Natural killer cell (primary cell): Measurements from ENCODE around the gene DRGX. TPM values are rescaled to one million over a fixed set of nuclear protein-coding genes. Genes with fewer than 3 reads are reported as not detected.

Experiments
- ATAC-seq, 3 donors: fragments of 150-1000 bp in 2 of 3; fragments of 200-7000 bp in 1 of 3; cut with Tn5 transposase; 1 replicate in 1 of 3; 2 replicates in 2 of 3; pipeline ENCODE4 v1.10.0; 2021; ENCODE audit warnings: mild to moderate bottlenecking in 2 of 3, moderate library complexity in 2 of 3
- DNase-seq, 2 donors: peaks; one replicate each; pipeline versions ENCODE4 v3.0.0 to v3.0.0-alpha.2; 2013 to 2021; ENCODE audit warnings: mixed read lengths in 1 of 2
- H3K27ac ChIP-seq: one replicate; pipeline ENCODE4 v1.5.1; 2013; ENCODE audit warnings: mild to moderate bottlenecking, low read length
- H3K27me3 ChIP-seq: one replicate; pipeline ENCODE4 v1.6.1; 2013; ENCODE audit warnings: low read length; ENCODE audit not compliant: control insufficient read depth, insufficient read depth
- H3K36me3 ChIP-seq: one replicate; pipeline ENCODE4 v1.6.1; 2013; ENCODE audit warnings: low read length; ENCODE audit not compliant: control insufficient read depth, insufficient read depth
- H3K4me1 ChIP-seq: one replicate; pipeline ENCODE4 v1.6.1; 2013; ENCODE audit warnings: low read length; ENCODE audit not compliant: control insufficient read depth, insufficient read depth
- H3K4me3 ChIP-seq: one replicate; pipeline ENCODE4 v1.5.1; 2013; ENCODE audit warnings: low read length
- H3K9me3 ChIP-seq: one replicate; pipeline ENCODE4 v1.6.1; 2013; ENCODE audit warnings: low read length; ENCODE audit not compliant: control insufficient read depth, insufficient read depth
- H3K27ac Mint-ChIP-seq, 2 donors: one replicate each; pipeline ENCODE4 v1.8.0; 2022; ENCODE audit warnings: mild to moderate bottlenecking in 2 of 2, mixed read lengths in 2 of 2, moderate library complexity in 1 of 2
- H3K27me3 Mint-ChIP-seq, 2 donors: one replicate each; pipeline ENCODE4 v1.8.0; 2022; ENCODE audit warnings: low read depth in 2 of 2, mixed read lengths in 2 of 2
- H3K36me3 Mint-ChIP-seq: one replicate; pipeline ENCODE4 v1.8.0; 2022; ENCODE audit warnings: mixed read lengths
- H3K4me1 Mint-ChIP-seq, 2 donors: one replicate each; pipeline ENCODE4 v1.8.0; 2022; ENCODE audit warnings: mixed read lengths in 2 of 2
- H3K4me3 Mint-ChIP-seq: one replicate; pipeline ENCODE4 v1.8.0; 2022; ENCODE audit warnings: mild to moderate bottlenecking, moderate library complexity, mixed read lengths
- H3K9me3 Mint-ChIP-seq, 2 donors: one replicate each; pipeline ENCODE4 v1.8.0; 2022; ENCODE audit warnings: mixed read lengths in 2 of 2
- WGBS: methylation state at CpG from one replicate; pipeline ENCODE4 v1.1.7; 2013; ENCODE audit warnings: missing lambda C conversion rate; ENCODE audit not compliant: insufficient coverage; 5-methylcytosine and 5-hydroxymethylcytosine counted together
- intact Hi-C: fragments of 100-400 bp; cut with micrococcal nuclease; formaldehyde crosslinking; loops from one replicate; pipeline ENCODE4 v1.14.2; 2022
- total RNA-seq, 4 donors: library from RNA; stranded (reverse); fragments of 120-200 nt in 1 of 4; gene quantifications; one replicate each; pipeline versions ENCODE4 v1.2.3 to v1.2.4, GENCODE V29; 2013 to 2022
- TF ChIP-seq, protein P1 (sequence below): fragments of 200-600 bp; IDR thresholded peaks from one replicate; pipeline ENCODE4 v1.8.0; 2022; ENCODE audit warnings: antibody characterized with exemption

DRGX gene
- total RNA-seq, 3 donors from 2014 or later (not counting 1 experiment from before 2014, with no cell fraction given): not detected

DNA sequence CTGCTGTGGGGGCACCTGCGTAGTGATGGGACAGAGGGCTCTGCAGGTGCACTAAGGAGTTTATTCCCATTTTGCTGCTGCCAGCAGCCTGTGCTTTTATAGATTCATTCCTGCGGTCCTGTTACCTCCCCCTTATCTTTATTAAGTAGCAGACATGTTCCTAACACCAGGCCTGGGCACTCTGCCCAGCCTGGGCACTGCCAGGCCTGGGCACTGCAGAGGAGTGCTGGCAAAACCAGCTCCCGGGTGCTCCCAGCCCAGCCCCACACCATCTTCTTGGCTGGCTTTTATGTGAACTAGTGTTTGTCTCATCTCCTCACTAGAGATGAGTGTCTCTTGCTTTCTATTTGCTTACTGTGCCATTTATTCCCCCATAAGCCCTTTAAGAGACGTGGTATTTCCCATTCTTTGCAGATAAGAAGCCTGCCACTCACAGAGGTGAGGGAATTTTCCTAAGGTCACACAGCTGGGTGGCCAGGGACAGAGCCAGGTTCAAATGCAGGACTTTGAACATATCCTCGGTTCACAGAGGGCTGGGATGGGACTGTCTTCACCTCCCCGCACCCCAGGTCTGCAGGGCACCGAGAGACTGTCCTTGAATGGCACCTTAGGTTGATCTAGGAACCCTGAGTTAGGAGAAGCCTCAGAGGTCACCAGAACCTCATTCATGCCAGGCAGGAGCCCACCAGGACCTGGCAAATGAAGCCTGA is 14.6 kb upstream of the DRGX start:
- peaks cover 4 to 5% of the 10 kb centered on the region in 2 donors for H3K4me1 Mint-ChIP-seq
- 82% methylated on average over 7 of the region's 7 CpGs for WGBS

DNA sequence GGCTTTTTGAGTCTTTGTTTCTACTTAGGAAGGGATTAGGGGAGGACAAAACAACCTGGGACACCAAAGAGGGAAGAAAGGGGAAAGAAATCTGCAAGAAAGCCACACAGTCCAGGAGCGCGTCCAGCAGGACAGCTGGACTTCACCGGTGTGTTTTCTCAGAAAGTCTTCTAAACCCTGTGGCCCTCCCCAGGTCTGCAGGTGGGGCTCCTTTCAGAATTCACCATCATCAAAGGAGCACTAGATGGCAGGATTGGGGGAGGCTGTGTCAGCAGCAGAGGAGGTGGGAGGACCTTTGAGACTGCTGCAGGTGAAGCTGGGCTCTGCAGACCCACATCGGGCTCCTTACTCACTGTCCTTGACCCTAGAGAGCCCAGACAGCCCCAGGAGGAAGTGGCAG is 13.9 kb upstream of the DRGX start:
- DNase-seq (no peak), ATAC-seq (no peak)
- no peaks in the 10 kb centered on the region for H3K36me3 ChIP-seq
- no peak overlapping the region for H3K4me3 ChIP-seq
- H3K36me3 Mint-ChIP-seq: no peaks in the 10 kb centered on the region
- H3K27me3 ChIP-seq: peaks cover 2% of the 10 kb centered on the region
- no peaks in the 10 kb centered on the region for H3K9me3 Mint-ChIP-seq
- peaks cover 34 to 35% of the 10 kb centered on the region in 2 donors for H3K27me3 Mint-ChIP-seq
- H3K4me1 Mint-ChIP-seq: peaks cover 4 to 5% of the 10 kb centered on the region in 2 donors
- H3K4me1 ChIP-seq: peaks cover 5% of the 10 kb centered on the region
- TF ChIP-seq, protein P1, sequence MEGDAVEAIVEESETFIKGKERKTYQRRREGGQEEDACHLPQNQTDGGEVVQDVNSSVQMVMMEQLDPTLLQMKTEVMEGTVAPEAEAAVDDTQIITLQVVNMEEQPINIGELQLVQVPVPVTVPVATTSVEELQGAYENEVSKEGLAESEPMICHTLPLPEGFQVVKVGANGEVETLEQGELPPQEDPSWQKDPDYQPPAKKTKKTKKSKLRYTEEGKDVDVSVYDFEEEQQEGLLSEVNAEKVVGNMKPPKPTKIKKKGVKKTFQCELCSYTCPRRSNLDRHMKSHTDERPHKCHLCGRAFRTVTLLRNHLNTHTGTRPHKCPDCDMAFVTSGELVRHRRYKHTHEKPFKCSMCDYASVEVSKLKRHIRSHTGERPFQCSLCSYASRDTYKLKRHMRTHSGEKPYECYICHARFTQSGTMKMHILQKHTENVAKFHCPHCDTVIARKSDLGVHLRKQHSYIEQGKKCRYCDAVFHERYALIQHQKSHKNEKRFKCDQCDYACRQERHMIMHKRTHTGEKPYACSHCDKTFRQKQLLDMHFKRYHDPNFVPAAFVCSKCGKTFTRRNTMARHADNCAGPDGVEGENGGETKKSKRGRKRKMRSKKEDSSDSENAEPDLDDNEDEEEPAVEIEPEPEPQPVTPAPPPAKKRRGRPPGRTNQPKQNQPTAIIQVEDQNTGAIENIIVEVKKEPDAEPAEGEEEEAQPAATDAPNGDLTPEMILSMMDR: no peak
- H3K9me3 ChIP-seq: no peaks in the 10 kb centered on the region
- WGBS: 85% methylated on average over 4 of the region's 4 CpGs
- H3K27ac ChIP-seq: no peak overlapping the region
- intact Hi-C loops: no loop called here
- H3K4me3 Mint-ChIP-seq: no peak overlapping the region
- H3K27ac Mint-ChIP-seq: no peak overlapping the region

More for the DNA sequence above, 14.6 kb upstream of the DRGX start:
- H3K9me3 ChIP-seq: no peaks in the 10 kb centered on the region
- ATAC-seq: no peak
- peaks cover 5% of the 10 kb centered on the region for H3K4me1 ChIP-seq
- H3K27ac ChIP-seq: no peak overlapping the region
- peaks cover 2% of the 10 kb centered on the region for H3K27me3 ChIP-seq
- DNase-seq: no peak
- no peaks in the 10 kb centered on the region for H3K36me3 Mint-ChIP-seq
- intact Hi-C loops: no loop called here
- H3K9me3 Mint-ChIP-seq: no peaks in the 10 kb centered on the region
- TF ChIP-seq, protein P1: no peak
- peaks cover 34 to 36% of the 10 kb centered on the region in 2 donors for H3K27me3 Mint-ChIP-seq
- no peaks in the 10 kb centered on the region for H3K36me3 ChIP-seq
- no peak overlapping the region for H3K27ac Mint-ChIP-seq
- no peak overlapping the region for H3K4me3 ChIP-seq
- H3K4me3 Mint-ChIP-seq: no peak overlapping the region

DNA sequence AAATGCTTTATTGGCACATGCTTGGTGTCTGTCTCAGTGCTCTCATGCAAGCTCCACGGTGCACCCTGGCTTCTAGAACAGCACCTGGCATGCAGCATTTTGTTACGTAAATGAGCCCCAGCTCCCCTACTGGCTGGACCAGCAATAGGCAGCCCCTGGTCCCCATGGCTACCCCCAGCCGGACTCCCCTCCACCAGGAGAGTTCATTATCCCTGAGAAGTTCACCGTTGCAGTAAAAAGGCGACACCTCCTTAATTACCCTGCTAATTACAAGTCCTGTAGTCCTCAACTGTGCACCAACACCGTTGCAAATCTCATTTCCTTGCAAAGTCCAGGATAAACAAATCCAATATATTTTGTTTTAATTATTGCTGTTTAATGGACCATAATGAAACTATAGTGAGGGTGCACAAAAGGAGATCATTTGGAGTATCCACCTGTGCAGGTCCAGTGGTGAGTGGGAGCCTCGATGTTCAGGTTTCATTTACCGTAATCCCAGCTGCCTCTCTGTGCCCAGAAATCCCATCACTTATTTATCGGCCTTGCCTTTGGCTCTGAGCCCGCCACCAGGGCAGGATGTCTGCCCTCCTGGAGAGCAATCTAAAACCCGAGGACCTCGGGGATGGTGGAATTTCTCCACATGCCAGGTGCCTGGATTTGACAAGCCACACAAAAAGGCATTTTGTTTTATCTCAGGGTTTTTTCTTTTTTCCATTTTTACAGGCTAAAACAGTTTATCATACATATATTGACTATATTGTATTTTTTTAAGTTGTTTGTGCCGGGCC is 12.8 kb upstream of the DRGX start:
- DNase-seq (no peak), ATAC-seq (no peak)
- peaks cover 5% of the 10 kb centered on the region for H3K4me1 ChIP-seq
- no peak overlapping the region for H3K27ac ChIP-seq
- H3K27ac Mint-ChIP-seq: no peak overlapping the region
- intact Hi-C loops: no loop called here
- no peak overlapping the region for H3K4me3 ChIP-seq
- TF ChIP-seq, protein P1: no peak
- H3K9me3 ChIP-seq: no peaks in the 10 kb centered on the region
- H3K36me3 ChIP-seq: no peaks in the 10 kb centered on the region
- no peak overlapping the region for H3K4me3 Mint-ChIP-seq
- 68% methylated on average over 11 of the region's 13 CpGs for WGBS
- H3K9me3 Mint-ChIP-seq: no peaks in the 10 kb centered on the region
- H3K27me3 Mint-ChIP-seq: peaks cover 36 to 41% of the 10 kb centered on the region in 2 donors
- no peaks in the 10 kb centered on the region for H3K36me3 Mint-ChIP-seq
- peaks cover 2% of the 10 kb centered on the region for H3K27me3 ChIP-seq
- peaks cover 4 to 5% of the 10 kb centered on the region in 2 donors for H3K4me1 Mint-ChIP-seq
